Kidney tubule cell (primary cell): Measurements from ENCODE around the gene CAB39L.
"Not testable (repeated sequence)": the region's sequence is repeated elsewhere in the genome, so short reads cannot be mapped to it uniquely, and the experiment has no call there.

Source experiments
- DNase-seq: peaks from one replicate; pipeline ENCODE4 v3.0.0-alpha.2; 2018; ENCODE audit warnings: low spot score

Gene CAB39L

GRCh38 chr13:49310251-49310650, 133.6 kb downstream of the CAB39L start:
- no peak for DNase-seq

GRCh38 chr13:49308921-49309408, 134.9 kb downstream of the CAB39L start:
- DNase-seq = peak; percentile 21

GRCh38 chr13:49308097-49308875, 135.6 kb downstream of the CAB39L start:
- DNase-seq = no peak

GRCh38 chr13:49307365-49307764, 136.5 kb downstream of the CAB39L start:
- no peak for DNase-seq

GRCh38 chr13:49305792-49306425, 138.0 kb downstream of the CAB39L start:
- DNase-seq = no peak

DNA sequence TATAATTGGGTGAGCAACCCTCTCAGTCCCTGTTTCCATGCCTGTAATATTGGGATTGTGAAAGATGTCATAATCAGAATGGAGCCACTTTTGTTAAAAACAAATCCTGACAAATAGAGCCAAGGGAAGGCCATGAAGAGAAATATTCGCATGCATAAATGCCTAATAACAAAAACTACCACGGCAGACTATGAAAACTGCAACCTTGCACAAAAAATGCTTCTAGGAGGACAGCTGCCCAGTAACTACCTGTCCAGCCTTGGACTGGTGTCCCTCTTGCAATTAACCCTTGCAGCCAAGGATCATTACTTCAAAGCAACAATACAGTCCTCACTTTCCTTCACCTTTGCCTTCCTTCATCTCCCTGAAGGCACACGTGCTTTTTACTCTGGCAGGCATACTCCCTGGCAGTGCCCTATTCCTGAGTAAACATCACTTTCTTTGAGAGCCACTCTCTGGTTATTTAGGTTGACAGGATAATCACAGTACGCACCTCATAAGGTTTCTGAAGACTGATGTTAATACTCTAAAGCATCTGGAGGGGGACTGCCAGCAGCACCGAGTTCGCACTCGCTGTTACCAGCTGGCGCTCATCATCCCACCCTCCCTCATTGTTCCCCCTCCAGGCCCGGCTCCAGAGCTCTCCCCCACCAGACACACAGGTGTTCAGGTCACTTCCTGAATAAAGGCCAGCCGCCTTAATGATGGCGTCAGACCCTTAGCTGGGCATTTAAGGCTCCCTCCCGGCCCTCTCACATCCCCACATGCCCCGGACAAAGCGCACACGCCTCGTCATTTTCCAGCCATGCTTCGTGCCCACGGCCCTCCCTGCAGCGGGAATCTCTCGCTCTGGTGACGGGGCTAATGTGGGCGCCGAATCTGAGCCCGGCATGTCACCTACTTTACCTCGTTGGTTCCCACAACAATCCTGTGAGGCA, 138.8 kb downstream of the CAB39L start:
- no peak for DNase-seq

DNA sequence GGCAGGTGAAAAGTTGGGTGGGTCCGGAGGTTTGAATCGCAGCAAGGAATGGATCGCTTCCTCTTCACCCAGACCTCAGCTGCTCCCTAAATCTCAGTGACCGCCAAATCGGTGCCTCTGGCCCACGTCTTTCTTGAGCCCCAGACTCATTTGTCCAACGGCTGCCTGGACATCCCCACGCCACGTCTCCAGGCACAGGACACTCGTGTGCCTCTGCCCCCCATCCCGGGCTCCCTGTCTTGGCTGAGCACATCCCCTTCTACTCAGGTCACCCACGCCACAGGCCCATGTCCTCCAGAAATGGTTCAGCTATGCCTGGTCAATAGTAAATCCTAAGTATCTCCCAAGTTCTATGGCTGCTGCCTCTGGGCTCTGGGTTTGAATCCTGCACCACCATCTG, 139.5 kb downstream of the CAB39L start:
- DNase-seq = no peak

GRCh38 chr13:49303533-49304252, 140.2 kb downstream of the CAB39L start:
- DNase-seq = peak; percentile 65

- DNase-seq = no peak
Observed at GRCh38 chr13:49302817-49303216, 141.0 kb downstream of the CAB39L start.

DNA sequence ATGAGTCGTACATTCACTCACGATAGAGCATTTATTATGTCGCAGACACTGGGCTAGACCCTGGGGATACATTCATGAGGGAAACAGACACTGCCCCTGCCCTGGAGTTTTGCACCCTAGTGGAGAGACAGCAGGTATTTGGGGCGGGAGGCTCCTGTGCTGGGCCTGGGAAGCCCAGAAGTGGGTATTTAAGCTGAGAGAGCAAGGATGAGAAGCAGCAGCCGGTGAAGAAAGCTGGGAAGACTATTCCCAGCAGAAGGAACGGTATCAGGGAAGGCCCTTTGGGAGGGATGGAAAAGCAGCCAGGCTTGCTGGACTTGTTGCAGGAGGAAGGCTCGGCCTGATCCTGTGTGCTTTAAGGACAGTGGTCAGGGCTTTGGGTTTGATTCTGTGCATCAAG, 141.6 kb downstream of the CAB39L start:
- no peak for DNase-seq

DNA sequence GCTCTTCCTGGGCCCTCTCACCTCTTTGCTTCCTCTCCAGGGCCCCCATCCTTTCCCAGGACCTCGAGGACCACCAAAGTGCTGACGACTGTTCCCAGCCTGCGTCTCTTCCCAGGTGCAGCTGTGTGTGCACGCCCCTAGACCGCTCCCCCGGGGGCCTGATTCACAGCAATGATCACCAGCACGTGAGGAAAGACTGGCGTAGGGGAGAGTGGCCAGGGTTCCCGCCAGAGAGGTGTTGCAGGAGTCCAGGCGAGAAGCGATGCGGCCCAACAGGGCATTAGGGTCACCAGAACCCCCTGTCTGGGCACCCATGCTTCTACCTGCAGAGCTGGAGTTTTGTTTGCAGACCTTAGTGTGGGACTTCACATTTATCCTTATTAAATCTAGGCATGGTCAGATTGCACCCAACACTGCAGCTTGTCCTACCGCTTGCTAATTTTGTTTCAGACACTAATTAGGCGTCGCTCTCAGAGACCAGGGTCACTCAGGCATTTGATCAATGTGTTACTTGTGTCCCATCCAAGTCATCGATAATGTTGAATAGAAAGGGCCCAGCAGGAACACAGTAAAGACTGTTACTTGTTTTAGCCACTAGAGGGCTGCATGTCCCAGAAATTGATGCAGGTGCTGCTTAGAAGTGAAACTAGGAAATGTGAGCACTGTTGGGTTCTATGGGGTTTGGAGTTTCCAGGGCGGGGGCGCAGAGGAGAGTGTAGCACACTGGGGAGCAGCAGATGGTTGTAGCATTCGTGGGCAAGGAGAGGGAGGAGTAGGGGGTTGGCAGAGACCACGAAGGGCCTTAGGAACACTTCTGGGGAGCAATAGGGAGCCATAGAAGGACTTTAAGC, 142.9 kb downstream of the CAB39L start:
- DNase-seq = peak; percentile 79

GRCh38 chr13:49300276-49300675, 143.6 kb downstream of the CAB39L start:
- no peak for DNase-seq

DNA sequence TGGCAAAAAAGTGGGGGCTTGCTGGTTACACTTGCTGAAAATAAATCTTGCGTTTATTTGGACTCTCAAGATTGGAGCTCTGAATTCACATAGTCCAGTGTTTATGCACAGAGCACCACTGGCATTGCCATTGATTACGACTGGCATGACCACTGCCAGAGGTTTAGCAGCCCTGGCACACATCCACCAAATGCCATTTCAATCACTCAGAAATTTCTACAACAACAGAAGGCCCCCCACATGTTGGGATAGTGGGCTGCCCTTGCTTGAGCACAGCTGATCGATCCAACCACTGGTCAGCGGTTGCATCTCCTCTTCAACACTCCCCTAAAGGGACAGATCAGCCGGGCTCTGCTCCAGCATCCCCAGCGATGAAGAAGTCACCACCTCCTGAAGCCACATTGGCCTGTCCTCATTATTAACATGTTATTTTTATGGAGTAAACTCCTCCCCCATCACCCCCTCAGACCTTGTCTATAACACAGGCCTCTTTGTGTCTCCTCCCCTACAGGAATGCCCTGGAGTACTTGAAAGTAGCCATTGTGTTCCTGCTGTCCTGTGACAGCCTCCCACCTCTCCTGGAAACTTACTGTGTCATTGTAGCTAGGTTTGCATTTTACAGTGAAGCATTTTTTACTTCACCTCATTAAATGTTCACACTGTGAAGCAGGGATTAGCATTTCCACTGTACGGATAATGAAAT, 144.8 kb downstream of the CAB39L start:
- no peak for DNase-seq

DNA sequence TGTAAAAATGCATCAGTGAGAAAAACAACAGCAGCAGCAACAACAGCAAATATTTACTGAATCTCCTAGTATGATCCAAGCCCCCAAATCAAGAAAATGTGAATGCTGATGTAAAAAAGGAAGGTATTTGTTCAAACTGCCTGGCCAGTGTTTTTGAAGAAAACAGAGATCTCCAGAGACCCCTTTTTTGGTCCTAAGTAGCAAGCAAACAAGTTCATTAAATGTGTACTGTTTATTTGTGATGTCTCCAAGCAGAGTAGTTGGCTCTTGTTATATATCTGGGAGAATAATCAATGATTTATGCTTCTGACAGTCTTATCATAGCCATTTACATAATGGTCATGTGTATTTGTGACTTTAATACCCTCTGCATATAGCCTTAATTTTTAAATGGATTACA, 145.4 kb downstream of the CAB39L start:
- DNase-seq = no peak

DNA sequence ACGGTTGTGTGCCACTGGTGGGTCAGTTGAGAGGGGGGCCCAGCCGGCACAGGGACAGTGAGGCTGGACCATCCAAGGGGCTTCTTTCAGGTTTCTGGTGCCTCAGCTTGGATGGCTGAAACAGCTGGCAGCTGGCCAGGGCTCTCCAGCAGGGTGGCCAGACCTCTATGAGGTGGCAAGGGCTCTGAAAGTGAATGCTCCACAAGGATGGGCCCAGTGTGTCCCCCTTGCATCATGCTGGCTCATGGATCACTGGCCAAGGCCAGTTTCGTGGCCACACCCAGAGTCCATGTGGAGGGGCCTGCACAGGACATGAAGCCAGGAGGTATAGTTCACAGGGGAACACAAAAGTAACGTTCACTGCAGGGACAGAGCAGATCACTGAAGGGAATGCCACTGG, 146.5 kb downstream of the CAB39L start:
- no peak for DNase-seq

DNA sequence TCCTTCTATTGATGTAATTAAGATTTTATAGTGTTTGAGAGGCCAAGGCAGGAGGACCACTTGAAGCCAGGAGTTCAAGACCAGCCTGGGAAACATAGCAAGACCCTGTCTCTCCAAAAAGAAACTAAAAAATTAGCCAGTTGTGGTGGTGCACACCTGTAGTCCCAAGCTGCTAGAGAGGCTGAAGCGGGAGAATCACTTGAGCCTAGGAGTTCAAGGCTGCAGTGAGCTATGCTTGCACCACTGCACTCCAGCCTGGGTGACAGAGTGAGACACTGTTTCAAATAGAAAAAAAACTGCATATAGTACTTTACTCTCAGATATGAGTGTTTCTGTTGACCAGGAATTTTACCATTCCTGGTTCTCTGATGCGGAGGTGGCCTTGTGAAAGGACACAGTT, 147.2 kb downstream of the CAB39L start:
- no peak for DNase-seq

DNA sequence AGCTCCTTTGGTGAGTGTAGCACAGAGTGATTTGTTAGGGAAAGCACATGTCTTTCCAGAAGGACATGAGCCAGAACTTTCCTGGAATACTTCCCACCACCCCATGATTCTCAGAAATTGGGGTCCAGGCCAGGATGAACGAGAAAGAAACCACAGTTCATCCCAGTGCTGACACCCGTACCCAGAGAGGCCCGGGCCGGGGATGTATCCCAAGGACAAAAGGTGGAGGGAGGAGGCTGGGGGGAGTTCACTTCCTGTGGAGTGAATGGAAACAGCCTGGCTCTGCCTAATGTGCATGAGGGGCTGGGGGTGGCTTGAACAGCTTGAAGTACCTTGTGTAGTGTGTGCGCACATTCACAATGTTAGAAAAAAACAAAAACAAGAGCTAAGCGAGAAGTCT, 148.6 kb downstream of the CAB39L start:
- no peak for DNase-seq

- not testable (repeated sequence) for DNase-seq
Observed at GRCh38 chr13:49294723-49295122, 149.1 kb downstream of the CAB39L start.

- DNase-seq = peak; percentile 25
Observed at GRCh38 chr13:49292742-49293486, 150.9 kb downstream of the CAB39L start.
